ENCODE results near the gene BMPR1A.

DNA sequence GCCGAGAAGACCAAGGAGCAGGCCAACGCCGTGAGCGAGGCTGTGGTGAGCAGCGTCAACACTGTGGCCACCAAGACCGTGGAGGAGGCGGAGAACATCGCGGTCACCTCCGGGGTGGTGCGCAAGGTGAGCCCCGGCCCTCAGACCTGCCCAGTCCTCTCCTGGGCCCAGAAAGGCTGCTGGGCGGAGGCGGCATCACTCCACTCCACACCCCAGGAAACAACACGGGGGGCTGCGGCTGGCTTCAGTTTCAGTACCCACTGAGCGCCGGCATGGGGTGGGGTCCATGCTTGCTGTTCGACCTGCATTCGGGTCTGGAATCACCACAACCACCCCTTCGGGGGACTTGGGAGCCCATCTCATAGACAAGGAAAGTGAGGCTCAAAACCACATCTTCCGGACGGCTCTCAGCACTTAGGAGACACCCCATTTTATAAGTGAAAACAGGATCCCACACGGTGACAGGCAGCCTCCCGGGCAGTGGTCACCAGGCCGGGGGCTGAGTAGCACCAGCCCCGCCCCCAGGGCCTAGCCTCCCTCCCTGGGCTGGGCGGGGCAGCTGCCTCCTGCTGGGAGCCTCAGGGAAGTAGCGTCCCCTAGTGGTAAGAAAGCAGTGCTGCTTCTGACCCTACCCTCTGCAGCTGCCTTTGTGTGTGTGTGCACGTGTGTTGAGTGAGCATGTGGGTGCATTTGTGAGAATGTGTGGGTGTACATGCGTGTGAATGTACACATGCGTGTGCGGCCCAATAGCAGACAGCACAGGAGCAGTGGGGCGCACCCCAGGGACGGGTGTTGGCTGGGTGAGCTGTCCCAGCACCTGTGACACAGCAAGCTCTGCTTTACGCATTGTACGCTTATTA, 203.8 kb downstream of the BMPR1A start:
- TF ChIP-seq POLR2A (IDR thresholded peaks at IDR 0.05) (no peak), POLR2AphosphoS5 (IDR thresholded peaks at IDR 0.05) (peak in 1 of 2 donors; percentile 7)
- TF ChIP-seq, protein P1, sequence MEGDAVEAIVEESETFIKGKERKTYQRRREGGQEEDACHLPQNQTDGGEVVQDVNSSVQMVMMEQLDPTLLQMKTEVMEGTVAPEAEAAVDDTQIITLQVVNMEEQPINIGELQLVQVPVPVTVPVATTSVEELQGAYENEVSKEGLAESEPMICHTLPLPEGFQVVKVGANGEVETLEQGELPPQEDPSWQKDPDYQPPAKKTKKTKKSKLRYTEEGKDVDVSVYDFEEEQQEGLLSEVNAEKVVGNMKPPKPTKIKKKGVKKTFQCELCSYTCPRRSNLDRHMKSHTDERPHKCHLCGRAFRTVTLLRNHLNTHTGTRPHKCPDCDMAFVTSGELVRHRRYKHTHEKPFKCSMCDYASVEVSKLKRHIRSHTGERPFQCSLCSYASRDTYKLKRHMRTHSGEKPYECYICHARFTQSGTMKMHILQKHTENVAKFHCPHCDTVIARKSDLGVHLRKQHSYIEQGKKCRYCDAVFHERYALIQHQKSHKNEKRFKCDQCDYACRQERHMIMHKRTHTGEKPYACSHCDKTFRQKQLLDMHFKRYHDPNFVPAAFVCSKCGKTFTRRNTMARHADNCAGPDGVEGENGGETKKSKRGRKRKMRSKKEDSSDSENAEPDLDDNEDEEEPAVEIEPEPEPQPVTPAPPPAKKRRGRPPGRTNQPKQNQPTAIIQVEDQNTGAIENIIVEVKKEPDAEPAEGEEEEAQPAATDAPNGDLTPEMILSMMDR (IDR thresholded peaks at IDR 0.05) = peak; percentile 77 to 94 (median 88)
